Body of pancreas (tissue), 4 donors: Measurements from ENCODE around the gene GJB6.

ENCODE experiments used
- CTCF ChIP-seq, 7 experiments: fragments of 450-650 bp in 4 of 7; fragments of 200-600 bp in 3 of 7; sonication (generic) in 3 of 7; IDR thresholded peaks; one replicate each; pipeline ENCODE4 v1.5.1; 2016 to 2019; ENCODE audit warnings: antibody characterized with exemption in 7 of 7
- POLR2A ChIP-seq, 3 donors: fragments of 450-650 bp; IDR thresholded peaks; one replicate each; pipeline ENCODE4 v1.6.1; 2016; ENCODE audit warnings: antibody characterized with exemption in 3 of 3, mild to moderate bottlenecking in 2 of 3

GRCh38 chr13:20232556-20233277 is 598 bp upstream of the GJB6 start:
- TF ChIP-seq CTCF (IDR thresholded peaks at IDR 0.05) (no peak), POLR2A (IDR thresholded peaks at IDR 0.05) (no peak)
